GM13976 (cell line): Measurements from ENCODE around the gene SAMD5.
"Not testable (repeated sequence)": the region's sequence is repeated elsewhere in the genome, so short reads cannot be mapped to it uniquely, and the experiment has no call there.

Source experiments
- DNase-seq: peaks from one replicate; pipeline ENCODE4 v3.0.0; 2012; ENCODE audit warnings: low spot score
- CTCF ChIP-seq: IDR thresholded peaks from 2 replicates; pipeline ENCODE4 v1.5.1; 2012; ENCODE audit warnings: borderline replicate concordance, mild to moderate bottlenecking; ENCODE audit not compliant: insufficient read depth; ENCODE audit errors: extremely low read depth, missing control alignments, control extremely low read depth
- in situ Hi-C: fragments of 300-500 bp; cut with MboI; formaldehyde crosslinking; loops from one replicate; pipeline ENCODE4 v1.12.0; 2022; ENCODE audit warnings: low sequenced_read_pairs, mixed read lengths, inconsistent platforms; ENCODE audit not compliant: unreplicated experiment

Gene SAMD5

GRCh38 chr6:147534116-147534860 is 25.8 kb downstream of the SAMD5 start:
- in situ Hi-C loops = no loop called here
- no peak for TF ChIP-seq CTCF
- DNase-seq = no peak

GRCh38 chr6:147538821-147539220 is 30.3 kb downstream of the SAMD5 start:
- in situ Hi-C loops = no loop called here
- DNase-seq = no peak
- no peak for TF ChIP-seq CTCF

DNA sequence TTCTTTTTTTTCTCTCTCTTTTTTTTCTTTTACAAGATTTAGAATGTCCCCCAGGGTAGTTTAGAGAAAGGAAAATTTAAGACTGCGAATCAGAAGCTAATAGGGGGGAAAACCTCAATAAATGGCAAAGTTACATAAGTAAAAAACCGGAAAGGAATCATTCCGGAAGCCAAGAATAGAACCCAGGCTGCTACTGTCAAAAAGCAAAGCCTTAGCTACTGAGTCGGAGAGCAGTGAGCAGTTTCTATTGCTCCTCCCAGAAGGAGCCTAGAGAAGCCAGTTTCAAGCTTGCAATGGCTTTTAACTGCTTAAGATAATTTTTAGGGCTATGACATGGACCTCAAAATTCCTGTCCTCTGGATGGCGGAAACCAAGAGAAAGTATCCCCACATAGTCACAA is 31.6 kb downstream of the SAMD5 start:
- no peak for DNase-seq
- in situ Hi-C loops = no loop called here
- TF ChIP-seq CTCF = no peak

DNA sequence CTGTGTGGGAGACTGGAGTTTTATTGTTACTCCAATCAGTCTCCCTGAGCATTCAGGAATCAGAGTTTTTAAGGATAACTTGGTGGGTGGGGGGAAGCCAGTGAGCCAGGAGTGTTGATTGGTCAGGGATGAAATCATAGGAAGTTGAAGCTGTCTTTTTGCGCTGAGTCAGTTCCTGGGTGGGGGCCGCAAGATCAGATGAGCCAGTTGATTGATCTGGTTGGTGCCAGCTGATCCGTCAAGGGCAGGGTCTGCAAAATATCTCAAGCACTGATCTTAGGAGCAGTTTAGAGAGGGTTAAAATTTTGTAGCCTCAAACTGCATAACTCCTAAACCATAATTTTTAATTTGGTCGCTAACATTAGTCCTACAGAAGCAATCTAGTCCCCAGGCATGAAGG is 33.9 kb downstream of the SAMD5 start:
- in situ Hi-C loops, DNase-seq: not testable (repeated sequence)

GRCh38 chr6:147544420-147544819 is 35.9 kb downstream of the SAMD5 start:
- in situ Hi-C loops = no loop called here
- no peak for TF ChIP-seq CTCF
- DNase-seq = no peak

DNA sequence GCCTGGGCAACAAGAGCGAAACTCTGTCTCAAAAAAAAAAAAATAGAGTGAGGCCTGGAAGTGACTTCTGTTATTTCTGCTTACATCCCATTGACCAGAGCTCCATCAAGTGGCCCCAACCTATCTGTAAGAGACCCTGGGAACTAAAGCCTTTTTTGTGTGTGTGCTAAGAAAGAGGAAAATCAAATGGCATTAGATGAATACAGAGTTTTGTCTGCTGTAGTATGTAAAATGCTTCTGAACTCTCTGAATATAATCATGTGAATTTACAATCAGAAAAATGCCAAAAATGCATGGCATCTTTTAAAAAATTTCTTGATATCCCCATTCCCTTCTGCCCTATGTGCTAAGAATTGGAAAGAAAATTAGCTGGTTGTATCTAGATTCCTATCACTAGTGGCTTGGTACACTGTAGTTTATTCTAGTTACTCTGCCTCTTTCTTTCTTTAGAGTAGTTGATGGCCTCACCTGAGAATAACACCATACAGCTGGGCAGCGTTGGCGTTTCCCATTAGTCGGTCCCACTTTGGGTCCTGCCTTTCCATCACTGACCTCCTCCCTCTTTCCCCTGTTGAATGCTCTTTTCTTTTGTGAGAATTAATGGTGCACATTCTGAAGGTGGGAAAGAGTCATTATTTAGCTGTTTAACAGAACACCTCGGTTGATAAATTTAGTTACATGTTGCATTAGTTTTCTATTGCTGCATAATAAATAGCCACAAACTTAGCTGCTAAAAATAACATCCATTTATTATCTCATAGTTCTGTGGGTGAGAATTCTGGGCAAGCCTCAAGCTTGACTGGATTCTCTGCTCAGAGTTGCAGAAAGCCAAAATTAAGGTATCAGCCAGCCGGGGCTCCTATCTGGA is 38.2 kb downstream of the SAMD5 start:
- no peak for TF ChIP-seq CTCF
- in situ Hi-C loops = no loop called here
- no peak for DNase-seq

DNA sequence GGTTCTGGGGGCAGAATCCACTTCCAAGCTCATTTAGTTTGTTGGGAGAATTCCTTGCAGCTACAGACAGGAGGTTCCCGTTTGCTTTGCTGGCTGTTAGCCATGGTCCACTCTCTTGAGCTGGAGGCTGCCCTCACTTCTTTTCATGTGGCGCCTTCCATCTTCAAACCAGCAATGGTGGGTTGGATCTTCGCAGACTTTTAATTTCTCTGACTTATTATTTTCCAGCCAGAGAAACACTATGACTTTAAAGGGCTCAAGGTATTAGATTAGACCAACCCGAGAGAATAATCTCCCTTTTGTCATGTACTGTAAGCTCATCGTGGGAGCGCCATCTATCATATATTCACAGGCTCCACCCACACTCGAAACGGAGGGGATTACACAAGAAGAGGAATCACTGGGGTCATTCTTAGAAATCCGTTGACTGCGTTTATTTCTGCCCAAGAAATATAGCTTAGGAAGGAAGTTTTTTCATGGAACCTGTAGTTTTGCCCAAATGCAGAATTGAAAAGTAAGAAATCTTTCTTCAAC is 38.9 kb downstream of the SAMD5 start:
- in situ Hi-C loops = no loop called here
- TF ChIP-seq CTCF = no peak
- DNase-seq = no peak
